Measurements from ENCODE around the gene SMARCC2. TPM values are rescaled to one million over a fixed set of nuclear protein-coding genes. Genes with fewer than 3 reads are reported as not detected.

SMARCC2 gene
- polyA plus RNA-seq, 1 donor = 67.8 TPM

- DNase-seq = no peak
Measured at GRCh38 chr12:56151672-56152131, 37.6 kb downstream of the SMARCC2 start.

- DNase-seq = no peak
Measured at GRCh38 chr12:56150563-56150962, 38.7 kb downstream of the SMARCC2 start.

- no peak for DNase-seq
Measured at GRCh38 chr12:56146492-56147460, 42.5 kb downstream of the SMARCC2 start.

- no peak for DNase-seq
Measured at GRCh38 chr12:56145217-56145616, 44.1 kb downstream of the SMARCC2 start.

GRCh38 chr12:56143870-56144269, 45.4 kb downstream of the SMARCC2 start:
- no peak for DNase-seq

- no peak for DNase-seq
Measured at GRCh38 chr12:56143217-56143616, 46.1 kb downstream of the SMARCC2 start.

- no peak for DNase-seq
Measured at GRCh38 chr12:56141946-56142784, 47.1 kb downstream of the SMARCC2 start.

- no peak for DNase-seq
Measured at GRCh38 chr12:56137853-56138571, 51.3 kb downstream of the SMARCC2 start.

GRCh38 chr12:56134897-56135296, 54.4 kb downstream of the SMARCC2 start:
- DNase-seq = no peak

- DNase-seq = no peak
Measured at GRCh38 chr12:56130876-56131275, 58.4 kb downstream of the SMARCC2 start.

GRCh38 chr12:56129942-56130495, 59.3 kb downstream of the SMARCC2 start:
- no peak for DNase-seq

GRCh38 chr12:56129206-56129941, 59.9 kb downstream of the SMARCC2 start:
- DNase-seq = no peak

GRCh38 chr12:56128670-56129205, 60.5 kb downstream of the SMARCC2 start:
- no peak for DNase-seq

- DNase-seq = peak; percentile 99
Measured at GRCh38 chr12:56127888-56128669, 61.2 kb downstream of the SMARCC2 start, which contains the start of gene ESYT1. TSS of gene ESYT1 (plus strand) at chr12:56128267. CDS start at chr12:56128320, 53 bp downstream.

- DNase-seq = no peak
Measured at GRCh38 chr12:56127485-56127887, 61.8 kb downstream of the SMARCC2 start.

GRCh38 chr12:56126732-56127239, 62.5 kb downstream of the SMARCC2 start:
- no peak for DNase-seq

- no peak for DNase-seq
Measured at GRCh38 chr12:56124133-56124532, 65.2 kb downstream of the SMARCC2 start.

GRCh38 chr12:56122637-56123036, 66.6 kb downstream of the SMARCC2 start:
- DNase-seq = no peak

GRCh38 chr12:56121204-56121870, 67.9 kb downstream of the SMARCC2 start:
- DNase-seq = no peak
